Activated CD4-positive, alpha-beta T cell treated with anti-CD3 and anti-CD28 coated beads for 4 hours (primary cell): ENCODE results near the gene PARP9.

ENCODE experiments used
- DNase-seq, 2 donors: peaks; one replicate each; pipeline ENCODE4 v3.0.0-alpha.2; 2020

Gene PARP9

GRCh38 chr3:122564155-122564912, at the start of gene PARP9, which contains the start of gene DTX3L:
Gene PARP9, minus strand, starts transcription at chr3:122564300. Its CDS starts 4,680 bp downstream, at chr3:122559620.
Gene DTX3L, plus strand, starts transcription at chr3:122564338. Its CDS starts 89 bp downstream, at chr3:122564427.
- DNase-seq: peak; percentile 85

GRCh38 chr3:122612696-122613095, 48.6 kb upstream of the PARP9 start:
- DNase-seq: no peak

- peak in 1 of 2 donors; percentile 3 for DNase-seq
These were observed 45.9 kb upstream of the PARP9 start for GRCh38 chr3:122609798-122610559.

- DNase-seq: no peak
These were observed 44.8 kb upstream of the PARP9 start for GRCh38 chr3:122608916-122609315.

GRCh38 chr3:122606330-122606729, 42.2 kb upstream of the PARP9 start:
- DNase-seq: no peak

- no peak for DNase-seq
These were observed 39.0 kb upstream of the PARP9 start for GRCh38 chr3:122603056-122603455.

GRCh38 chr3:122602011-122602710, 38.1 kb upstream of the PARP9 start:
- no peak for DNase-seq

- no peak for DNase-seq
These were observed 34.5 kb upstream of the PARP9 start for GRCh38 chr3:122598556-122598955.

GRCh38 chr3:122598151-122598550, 34.1 kb upstream of the PARP9 start:
- no peak for DNase-seq

GRCh38 chr3:122594025-122594424, 29.9 kb upstream of the PARP9 start:
- no peak for DNase-seq

- no peak for DNase-seq
These were observed 26.5 kb upstream of the PARP9 start for GRCh38 chr3:122590610-122591009.

GRCh38 chr3:122589297-122589696, 25.2 kb upstream of the PARP9 start:
- no peak for DNase-seq

- no peak for DNase-seq
These were observed 23.5 kb upstream of the PARP9 start for GRCh38 chr3:122587572-122587971.

- no peak for DNase-seq
These were observed 22.8 kb upstream of the PARP9 start for GRCh38 chr3:122586773-122587485.

- no peak for DNase-seq
These were observed 22.0 kb upstream of the PARP9 start for GRCh38 chr3:122586098-122586497.

- no peak for DNase-seq
These were observed 18.3 kb upstream of the PARP9 start for GRCh38 chr3:122582390-122582789.

- no peak for DNase-seq
These were observed 17.5 kb upstream of the PARP9 start for GRCh38 chr3:122581622-122582021.

GRCh38 chr3:122580470-122580869, 16.4 kb upstream of the PARP9 start:
- no peak for DNase-seq

GRCh38 chr3:122578069-122578740, 14.1 kb upstream of the PARP9 start:
- no peak for DNase-seq

GRCh38 chr3:122577409-122578031, 13.4 kb upstream of the PARP9 start, which contains the start of gene PARP15:
Gene PARP15, plus strand, starts transcription at chr3:122577650. Its CDS starts 18 bp downstream, at chr3:122577668.
- peak; percentile 32 to 33 for DNase-seq

GRCh38 chr3:122576174-122576940, 12.3 kb upstream of the PARP9 start:
- peak; percentile 14 to 49 for DNase-seq
